Activated CD4-positive, alpha-beta T cell treated with anti-CD3 and anti-CD28 coated beads, Interleukin-2, amount 50 U/mL, for 48 hours (primary cell): Measurements from ENCODE around the gene TPM1.

Source experiments
- DNase-seq, 2 experiments: peaks; one replicate each; pipeline ENCODE4 v3.0.0-alpha.2; 2020

TPM1 gene

GRCh38 chr15:63059075-63059474, 16.5 kb downstream of the TPM1 start:
- DNase-seq, result no peak

GRCh38 chr15:63059573-63060216, 17.1 kb downstream of the TPM1 start:
- no peak for DNase-seq

- no peak for DNase-seq
Measured at GRCh38 chr15:63060699-63061098, 18.2 kb downstream of the TPM1 start.

- DNase-seq, result no peak
Measured at GRCh38 chr15:63061975-63062374, 19.4 kb downstream of the TPM1 start.

GRCh38 chr15:63063164-63063756, 20.7 kb downstream of the TPM1 start:
- no peak for DNase-seq

GRCh38 chr15:63063877-63064409, 21.4 kb downstream of the TPM1 start:
- no peak for DNase-seq

- DNase-seq, result no peak
Measured at GRCh38 chr15:63065262-63066221, 23.0 kb downstream of the TPM1 start.

GRCh38 chr15:63066272-63066671, 23.7 kb downstream of the TPM1 start:
- no peak for DNase-seq

- DNase-seq, result no peak
Measured at GRCh38 chr15:63067306-63067705, 24.8 kb downstream of the TPM1 start.

GRCh38 chr15:63067976-63068743, 25.6 kb downstream of the TPM1 start:
- DNase-seq, result no peak

GRCh38 chr15:63069616-63070090, 27.1 kb downstream of the TPM1 start:
- no peak for DNase-seq

GRCh38 chr15:63070681-63071129, 28.2 kb downstream of the TPM1 start:
- no peak for DNase-seq

GRCh38 chr15:63071288-63071909, 28.9 kb downstream of the TPM1 start:
- DNase-seq, result no peak

GRCh38 chr15:63072023-63072650, 29.6 kb downstream of the TPM1 start:
- DNase-seq, result no peak

GRCh38 chr15:63072809-63073277, 30.3 kb downstream of the TPM1 start:
- DNase-seq, result no peak

GRCh38 chr15:63073497-63074172, 31.1 kb downstream of the TPM1 start:
- DNase-seq, result no peak

GRCh38 chr15:63075015-63075983, 32.8 kb downstream of the TPM1 start:
- DNase-seq, result no peak

- no peak for DNase-seq
Measured at GRCh38 chr15:63075984-63076713, 33.6 kb downstream of the TPM1 start.

- DNase-seq, result no peak
Measured at GRCh38 chr15:63076714-63077046, 34.1 kb downstream of the TPM1 start.
